ENCODE results near the gene EXOC6B. TPM values are rescaled to one million over a fixed set of nuclear protein-coding genes. Genes with fewer than 3 reads are reported as not detected.

The EXOC6B gene
- total RNA-seq, 1 donor from 2014 or later = 32.2 TPM

- no peak for TF ChIP-seq CTCF (IDR thresholded peaks at IDR 0.05)
- H3K4me1 Mint-ChIP-seq (ENCODE audit: low read depth) = peaks cover 32% of the 10 kb centered on the region
- H3K27ac Mint-ChIP-seq (ENCODE audit: unreplicated experiment) = no peak overlapping the region
- H3K4me3 Mint-ChIP-seq (ENCODE audit: unreplicated experiment) = no peak overlapping the region
- no peaks in the 10 kb centered on the region for H3K36me3 Mint-ChIP-seq (ENCODE audit: low read depth)
- no peaks in the 10 kb centered on the region for H3K27me3 Mint-ChIP-seq (ENCODE audit: low read depth)
- DNase-seq (ENCODE audit: low spot score) = no peak
- H3K9me3 Mint-ChIP-seq (ENCODE audit: low read depth) = no peaks in the 10 kb centered on the region
Observed at GRCh38 chr2:72676341-72677025, 149.3 kb downstream of the EXOC6B start.

GRCh38 chr2:72674982-72675915 lies 150.6 kb downstream of the EXOC6B start:
- Mint-ChIP-seq H3K27ac (ENCODE audit: unreplicated experiment) (no peak overlapping the region), H3K36me3 (ENCODE audit: low read depth) (no peaks in the 10 kb centered on the region), H3K4me3 (ENCODE audit: unreplicated experiment) (no peak overlapping the region), H3K9me3 (ENCODE audit: low read depth) (no peaks in the 10 kb centered on the region), H3K4me1 (ENCODE audit: low read depth) (peaks cover 29% of the 10 kb centered on the region), H3K27me3 (ENCODE audit: low read depth) (no peaks in the 10 kb centered on the region)
- no peak for DNase-seq (ENCODE audit: low spot score)
- no peak for TF ChIP-seq CTCF (IDR thresholded peaks at IDR 0.05)

GRCh38 chr2:72673279-72673678 lies 152.6 kb downstream of the EXOC6B start:
- Mint-ChIP-seq H3K9me3 (ENCODE audit: low read depth) (peaks cover 2% of the 10 kb centered on the region), H3K27ac (ENCODE audit: unreplicated experiment) (no peak overlapping the region), H3K4me1 (ENCODE audit: low read depth) (peaks cover 29% of the 10 kb centered on the region), H3K36me3 (ENCODE audit: low read depth) (no peaks in the 10 kb centered on the region), H3K4me3 (ENCODE audit: unreplicated experiment) (no peak overlapping the region), H3K27me3 (ENCODE audit: low read depth) (no peaks in the 10 kb centered on the region)
- no peak for DNase-seq (ENCODE audit: low spot score)
- no peak for TF ChIP-seq CTCF (IDR thresholded peaks at IDR 0.05)

GRCh38 chr2:72669121-72669520 lies 156.7 kb downstream of the EXOC6B start:
- peaks cover 5% of the 10 kb centered on the region for H3K4me1 Mint-ChIP-seq (ENCODE audit: low read depth)
- H3K4me3 Mint-ChIP-seq (ENCODE audit: unreplicated experiment) = no peak overlapping the region
- H3K36me3 Mint-ChIP-seq (ENCODE audit: low read depth) = peaks cover 20% of the 10 kb centered on the region
- H3K27ac Mint-ChIP-seq (ENCODE audit: unreplicated experiment) = peak overlapping the region; percentile 29
- H3K9me3 Mint-ChIP-seq (ENCODE audit: low read depth) = peaks cover 29% of the 10 kb centered on the region
- no peak for TF ChIP-seq CTCF (IDR thresholded peaks at IDR 0.05)
- no peaks in the 10 kb centered on the region for H3K27me3 Mint-ChIP-seq (ENCODE audit: low read depth)
- no peak for DNase-seq (ENCODE audit: low spot score)

- Mint-ChIP-seq H3K27ac (ENCODE audit: unreplicated experiment) (no peak overlapping the region), H3K36me3 (ENCODE audit: low read depth) (peaks cover 20% of the 10 kb centered on the region), H3K27me3 (ENCODE audit: low read depth) (no peaks in the 10 kb centered on the region), H3K4me1 (ENCODE audit: low read depth) (peaks cover 5% of the 10 kb centered on the region), H3K9me3 (ENCODE audit: low read depth) (peaks cover 29% of the 10 kb centered on the region), H3K4me3 (ENCODE audit: unreplicated experiment) (no peak overlapping the region)
- no peak for DNase-seq (ENCODE audit: low spot score)
- TF ChIP-seq CTCF (IDR thresholded peaks at IDR 0.05) = no peak
Observed at GRCh38 chr2:72668647-72669046, 157.2 kb downstream of the EXOC6B start.

Measured in chondrocyte (in vitro differentiated cells).